Tracheal epithelial cell (primary cell): ENCODE results near the gene FCGR3A. TPM values are rescaled to one million over a fixed set of nuclear protein-coding genes. Genes with fewer than 3 reads are reported as not detected.

Experiments
- total RNA-seq: library from RNA; depleted of rRNA; stranded (reverse); fragments of >200 nt; gene quantifications from 2 replicates; pipeline ENCODE4 v1.2.1, GENCODE V29; 2014

FCGR3A gene
- not detected in 2 replicates for total RNA-seq

DNA sequence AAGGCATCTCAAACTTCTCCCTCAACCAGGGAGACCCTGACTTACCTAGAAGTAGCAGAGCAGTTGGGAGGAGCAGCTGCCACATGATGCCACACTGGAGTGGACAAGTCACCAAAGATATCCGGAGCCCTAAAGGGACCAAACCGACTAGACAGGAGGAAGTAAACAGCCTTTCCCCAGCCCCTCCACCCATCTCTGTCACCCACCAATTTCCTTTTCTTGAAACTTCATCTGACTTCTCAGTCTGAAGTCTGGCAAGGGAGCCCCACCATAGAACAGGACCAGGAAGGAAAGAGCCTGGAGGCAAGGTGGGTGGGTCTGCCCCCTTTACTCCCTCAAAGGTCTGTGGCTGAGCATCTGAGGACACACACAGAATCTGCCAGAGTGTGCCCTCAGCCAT is at the start of gene FCGR3A:
Gene FCGR3A (minus strand): TSS at position 167 of the 400 bp plus-strand sequence. CDS start 82 bp downstream, at position 85.

DNA sequence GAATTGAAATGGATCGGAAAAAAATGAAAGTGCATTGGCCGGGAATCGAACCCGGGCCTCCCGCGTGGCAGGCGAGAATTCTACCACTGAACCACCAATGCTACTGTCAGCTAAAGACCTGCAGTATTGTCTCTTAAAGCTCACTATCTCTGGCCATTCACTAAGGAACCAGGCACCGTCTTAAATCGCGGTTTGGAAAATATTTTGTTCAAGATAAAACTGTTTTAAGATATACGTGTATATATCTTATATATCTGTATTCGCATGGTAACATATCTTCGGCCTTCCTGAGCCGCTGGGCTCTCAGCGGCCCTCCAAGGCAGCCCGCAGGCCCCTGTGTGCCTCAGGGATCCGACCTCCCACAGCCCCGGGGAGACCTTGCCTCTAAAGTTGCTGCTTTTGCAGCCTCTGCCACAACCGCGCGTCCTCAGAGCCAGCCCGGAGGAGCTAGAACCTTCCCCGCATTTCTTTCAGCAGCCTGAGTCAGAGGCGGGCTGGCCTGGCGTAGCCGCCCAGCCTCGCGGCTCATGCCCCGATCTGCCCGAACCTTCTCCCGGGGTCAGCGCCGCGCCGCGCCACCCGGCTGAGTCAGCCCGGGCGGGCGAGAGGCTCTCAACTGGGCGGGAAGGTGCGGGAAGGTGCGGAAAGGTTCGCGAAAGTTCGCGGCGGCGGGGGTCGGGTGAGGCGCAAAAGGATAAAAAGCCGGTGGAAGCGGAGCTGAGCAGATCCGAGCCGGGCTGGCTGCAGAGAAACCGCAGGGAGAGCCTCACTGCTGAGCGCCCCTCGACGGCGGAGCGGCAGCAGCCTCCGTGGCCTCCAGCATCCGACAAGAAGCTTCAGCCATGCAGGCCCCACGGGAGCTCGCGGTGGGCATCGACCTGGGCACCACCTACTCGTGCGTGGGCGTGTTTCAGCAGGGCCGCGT is 25.5 kb downstream of the FCGR3A start, which contains the start of gene HSPA6:
Gene HSPA6 (plus strand): TSS at position 724 of the 925 bp plus-strand sequence. CDS start 119 bp downstream, at position 843.

Other genes with a start within 250 kb of the FCGR3A start
- 0.21 and 0.24 TPM in 2 replicates for gene MPZ, start 239.8 kb downstream of the FCGR3A start, total RNA-seq
- gene SDHC, start 235.4 kb downstream of the FCGR3A start, total RNA-seq, result 13.5 and 19.4 TPM in 2 replicates
- gene CFAP126, start 181.9 kb downstream of the FCGR3A start, total RNA-seq, result not detected in 2 replicates
- 0.72 TPM in 1 of 2 replicates, not detected in the other for gene FCGR2A, start 44.4 kb downstream of the FCGR3A start, total RNA-seq
- 0.85 and 24.3 TPM in 2 replicates for gene HSPA6, start 25.3 kb downstream of the FCGR3A start, total RNA-seq
- 0.64 TPM in 1 of 2 replicates, not detected in the other for gene FCGR3B, start 81.4 kb upstream of the FCGR3A start, total RNA-seq
- gene FCGR2B, start 113.3 kb upstream of the FCGR3A start, total RNA-seq, result under 0.01 TPM in 1 of 2 replicates, not detected in the other
- gene FCRLA, start 157.4 kb upstream of the FCGR3A start, total RNA-seq, result 0.72 TPM in 1 of 2 replicates, not detected in the other
- 1.7 and 2.6 TPM in 2 replicates for gene FCRLB, start 171.7 kb upstream of the FCGR3A start, total RNA-seq
- gene DUSP12, start 200.0 kb upstream of the FCGR3A start, total RNA-seq, result 34.0 and 45.6 TPM in 2 replicates
- 25.3 and 31.3 TPM in 2 replicates for gene ATF6, start 216.5 kb upstream of the FCGR3A start, total RNA-seq